AG09319 (cell line): Measurements from ENCODE around the gene CIAO3.
A peak's percentile ranks its signal among the peaks of the same experiment; 100 is the strongest.

Source experiments
- DNase-seq: peaks from one replicate; pipeline ENCODE4 v3.0.0-alpha.2; 2010; ENCODE audit warnings: low read depth; ENCODE audit errors: extremely low read depth
- TF ChIP-seq, protein P1 (sequence below): IDR thresholded peaks from 2 replicates; pipeline ENCODE4 v1.5.1; 2011; ENCODE audit warnings: low read depth, mild to moderate bottlenecking, inconsistent platforms, low read length, moderate library complexity

The CIAO3 gene

GRCh38 chr16:736936-737481 lies 3.8 kb downstream of the CIAO3 start:
- TF ChIP-seq, protein P1, sequence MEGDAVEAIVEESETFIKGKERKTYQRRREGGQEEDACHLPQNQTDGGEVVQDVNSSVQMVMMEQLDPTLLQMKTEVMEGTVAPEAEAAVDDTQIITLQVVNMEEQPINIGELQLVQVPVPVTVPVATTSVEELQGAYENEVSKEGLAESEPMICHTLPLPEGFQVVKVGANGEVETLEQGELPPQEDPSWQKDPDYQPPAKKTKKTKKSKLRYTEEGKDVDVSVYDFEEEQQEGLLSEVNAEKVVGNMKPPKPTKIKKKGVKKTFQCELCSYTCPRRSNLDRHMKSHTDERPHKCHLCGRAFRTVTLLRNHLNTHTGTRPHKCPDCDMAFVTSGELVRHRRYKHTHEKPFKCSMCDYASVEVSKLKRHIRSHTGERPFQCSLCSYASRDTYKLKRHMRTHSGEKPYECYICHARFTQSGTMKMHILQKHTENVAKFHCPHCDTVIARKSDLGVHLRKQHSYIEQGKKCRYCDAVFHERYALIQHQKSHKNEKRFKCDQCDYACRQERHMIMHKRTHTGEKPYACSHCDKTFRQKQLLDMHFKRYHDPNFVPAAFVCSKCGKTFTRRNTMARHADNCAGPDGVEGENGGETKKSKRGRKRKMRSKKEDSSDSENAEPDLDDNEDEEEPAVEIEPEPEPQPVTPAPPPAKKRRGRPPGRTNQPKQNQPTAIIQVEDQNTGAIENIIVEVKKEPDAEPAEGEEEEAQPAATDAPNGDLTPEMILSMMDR: no peak
- no peak for DNase-seq

DNA sequence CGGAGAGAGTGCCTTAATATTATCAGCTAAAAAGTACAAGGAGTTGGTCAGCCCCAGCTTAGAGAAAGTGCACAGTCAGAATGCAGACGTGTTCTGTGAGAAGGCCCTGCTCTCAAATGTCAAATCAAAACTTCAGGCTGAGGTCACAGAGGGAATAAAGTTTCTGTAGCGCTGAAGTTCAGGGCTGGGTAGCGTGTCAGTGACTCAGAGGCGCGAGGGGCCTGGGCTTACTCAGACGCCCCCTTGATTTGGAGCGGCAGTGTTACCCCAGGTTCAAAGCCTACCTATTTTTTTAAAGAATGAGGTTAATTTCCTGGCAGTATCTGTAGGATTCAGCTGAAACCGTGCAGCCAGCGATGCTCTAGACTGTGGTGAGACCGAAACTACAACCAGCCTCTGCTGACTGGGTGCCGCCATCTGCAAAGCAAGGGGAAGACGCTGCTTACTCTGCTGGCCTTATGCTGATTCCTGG lies 4.8 kb downstream of the CIAO3 start:
- DNase-seq: no peak
- TF ChIP-seq, protein P1: no peak

DNA sequence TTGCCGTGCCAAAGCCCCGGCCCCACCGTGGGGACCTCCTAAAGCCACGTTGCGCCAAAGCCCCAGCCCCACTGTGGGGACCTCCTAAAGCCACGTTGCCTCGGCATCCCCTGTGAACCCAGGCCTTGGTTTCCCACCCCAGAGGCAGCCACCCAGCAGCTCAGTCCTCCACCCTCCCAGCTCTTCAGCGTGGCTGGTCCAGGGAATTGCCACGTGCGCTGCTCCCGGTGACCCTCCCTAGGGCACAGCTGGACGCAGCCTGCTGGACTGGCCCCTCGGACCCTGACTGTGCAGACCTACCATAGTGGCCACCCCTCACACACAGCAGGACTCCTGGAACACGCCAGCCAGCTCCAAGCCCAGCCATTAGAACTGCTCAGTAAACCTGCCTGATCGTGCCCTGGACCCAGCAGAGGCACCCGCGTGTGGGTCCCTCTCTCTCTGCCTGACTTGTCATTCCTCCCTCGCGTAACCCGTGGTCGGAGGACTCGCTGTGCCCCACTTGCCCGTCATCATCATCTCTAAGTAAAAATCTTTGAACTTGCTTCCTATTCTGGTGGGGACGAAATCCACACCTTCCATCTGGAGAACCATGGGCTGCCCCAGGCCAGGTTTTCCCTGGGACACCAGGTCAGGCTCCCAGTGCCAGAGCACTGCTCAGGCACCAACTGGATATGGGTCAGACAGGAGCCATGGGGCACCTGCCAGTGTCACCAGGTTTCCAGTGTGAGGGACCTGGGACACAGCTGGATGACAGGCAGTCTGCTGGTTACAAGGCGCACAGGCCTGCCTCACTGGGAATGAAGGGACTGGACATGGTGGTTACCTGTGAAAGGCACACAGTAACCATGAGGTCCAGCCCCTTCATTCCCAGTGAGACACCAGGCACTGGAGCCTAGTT lies 5.6 kb downstream of the CIAO3 start:
- DNase-seq: no peak
- TF ChIP-seq, protein P1: no peak

GRCh38 chr16:734208-734980 lies 6.4 kb downstream of the CIAO3 start:
- TF ChIP-seq, protein P1: no peak
- DNase-seq: no peak

DNA sequence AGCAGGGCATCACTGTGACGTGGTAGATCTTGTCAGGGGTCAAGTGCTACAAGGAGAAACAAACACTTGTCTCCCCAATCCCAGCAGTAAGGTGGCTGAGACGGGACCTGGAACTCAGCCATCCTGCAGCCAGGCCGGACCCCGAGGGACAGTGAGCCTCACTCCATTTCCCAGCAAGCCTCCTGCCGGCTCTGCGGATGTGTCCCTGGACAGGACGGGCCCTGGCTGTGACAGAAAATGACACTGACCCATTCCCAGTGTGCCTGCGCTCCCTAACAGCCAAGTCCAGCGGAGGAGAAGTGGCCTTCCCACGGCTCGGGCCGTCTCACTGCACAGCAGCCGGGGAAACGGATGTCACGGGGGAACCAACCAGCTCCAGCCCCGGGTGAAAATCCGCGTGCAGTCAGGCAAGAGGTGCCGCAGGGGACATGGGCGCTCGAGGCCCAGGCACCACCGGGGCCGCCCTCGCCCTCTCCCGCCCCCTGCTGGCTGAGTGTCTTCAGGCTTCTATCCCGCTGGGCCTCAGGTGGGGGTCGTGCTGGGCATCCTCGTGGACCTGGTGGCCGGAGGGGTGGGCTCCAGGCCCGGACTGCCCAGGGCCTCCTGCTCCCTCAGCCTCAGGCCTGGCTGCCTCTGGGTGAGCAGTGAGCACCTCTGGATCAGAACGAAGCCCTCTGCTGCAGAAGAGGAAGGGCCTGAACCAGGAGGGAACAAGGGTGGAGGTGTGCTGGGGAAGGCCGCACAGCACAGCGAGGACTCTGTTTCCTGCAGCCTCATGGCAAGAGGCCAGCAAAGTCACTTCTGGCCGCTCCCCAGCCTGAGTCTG lies 7.2 kb downstream of the CIAO3 start:
- no peak for DNase-seq
- TF ChIP-seq, protein P1: peak; percentile 38

DNA sequence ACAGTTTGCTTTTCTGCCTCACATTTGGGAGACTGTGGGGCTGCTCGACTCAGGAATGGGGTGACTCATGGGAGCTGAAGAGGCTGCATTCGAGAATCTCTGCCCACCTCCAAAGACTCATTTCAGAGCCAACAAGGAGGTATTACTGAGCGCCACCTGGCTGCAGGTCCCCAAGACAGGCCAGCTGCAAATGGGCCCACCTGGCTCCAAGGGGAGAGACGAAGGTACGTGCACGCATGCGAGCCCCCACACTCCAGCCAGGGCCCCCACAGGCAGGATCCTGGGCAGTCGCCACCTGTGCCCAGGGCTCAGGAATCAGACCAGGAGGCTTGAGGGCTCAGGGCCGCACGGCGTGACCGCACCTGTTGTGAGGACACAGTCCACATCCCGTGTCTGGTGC lies 7.9 kb downstream of the CIAO3 start:
- DNase-seq: no peak

More for the DNA sequence above, 7.9 kb downstream of the CIAO3 start:
- TF ChIP-seq, protein P1: no peak
